Right lobe of liver (tissue), 6 donors: Measurements from ENCODE around the gene RNF150. TPM values are rescaled to one million over a fixed set of nuclear protein-coding genes. Genes with fewer than 3 reads are reported as not detected.

Source experiments
- ATAC-seq, 4 donors: fragments of 200-7000 bp; cut with Tn5 transposase; one replicate each; pipeline ENCODE4 v1.9.1; 2020; ENCODE audit warnings: mild to moderate bottlenecking in 4 of 4, moderate library complexity in 4 of 4
- DNase-seq, 3 donors: peaks; one replicate each; pipeline ENCODE4 v3.0.0-alpha.2; 2020
- H3K27ac ChIP-seq, 3 donors: fragments of 200-600 bp; one replicate each; pipeline ENCODE4 v1.8.0; 2022
- H3K27me3 ChIP-seq, 2 donors: fragments of 200-600 bp; one replicate each; pipeline ENCODE4 v1.8.0; 2022
- H3K36me3 ChIP-seq, 4 donors: fragments of 200-600 bp; sonication (generic) in 1 of 4; one replicate each; pipeline versions ENCODE4 v1.5.1 to v1.8.0; 2017 to 2022; ENCODE audit warnings: control low read depth in 1 of 4
- H3K4me1 ChIP-seq, 4 donors: fragments of 200-600 bp; sonication (generic) in 1 of 4; one replicate each; pipeline versions ENCODE4 v1.5.1 to v1.8.0; 2017 to 2022; ENCODE audit warnings: control low read depth in 1 of 4
- H3K4me3 ChIP-seq, 3 donors: fragments of 200-600 bp; one replicate each; pipeline ENCODE4 v1.8.0; 2022
- H3K9me3 ChIP-seq, 4 donors: fragments of 200-600 bp; sonication (generic) in 1 of 4; one replicate each; pipeline versions ENCODE4 v1.5.1 to v1.8.0; 2017 to 2022; ENCODE audit warnings: control low read depth in 1 of 4
- POLR2A ChIP-seq: fragments of 450-650 bp; IDR thresholded peaks from one replicate; pipeline ENCODE4 v1.6.1; 2017; ENCODE audit warnings: antibody characterized with exemption, mild to moderate bottlenecking
- WGBS: methylation state at CpG from one replicate; pipeline ENCODE4 v1.1.6; 2018; ENCODE audit warnings: low coverage, low lambda C conversion rate; ENCODE audit not compliant: insufficient coverage; ENCODE audit errors: missing lambda C conversion rate; 5-methylcytosine and 5-hydroxymethylcytosine counted together
- intact Hi-C, 2 donors: fragments of 100-400 bp; cut with DNase I; formaldehyde crosslinking; loops; one replicate each; pipeline versions ENCODE4 v1.11.2 to v1.14.1; 2022
- total RNA-seq, 6 experiments: library from RNA; depleted of rRNA in 2 of 6; stranded (reverse); fragments of >200 nt in 2 of 6; fragmentation: NEBNext Ultra II Directional in 3 of 6; extraction: Animal tissue kit (Norgen Biotek cat#: 25700) in 3 of 6; gene quantifications; one replicate each; pipeline versions ENCODE4 v1.1.0 to v1.2.4, GENCODE V29; 2016 to 2023
- TF ChIP-seq, protein P1 (sequence below), 4 donors: fragments of 200-600 bp in 3 of 4; fragments of 450-650 bp in 1 of 4; IDR thresholded peaks; one replicate each; pipeline versions ENCODE4 v1.5.1 to v1.8.0; 2016 to 2022; ENCODE audit warnings: antibody characterized with exemption in 4 of 4, mild to moderate bottlenecking in 2 of 4
- donor health status: DM: no; HTN: yes; CAD: no.
- donor health status: DM: no; HTN: no; CAD: no.
- donor health status: DM: no; HTN: no; CAD: no.
- donor health status: DM: no; HTN: yes; CAD: no.
- donor health status: DM: no; HTN: yes; CAD: no.

The RNF150 gene
- total RNA-seq, 6 experiments from 2014 or later: 1.2 to 1.8 (median 1.5) TPM

DNA sequence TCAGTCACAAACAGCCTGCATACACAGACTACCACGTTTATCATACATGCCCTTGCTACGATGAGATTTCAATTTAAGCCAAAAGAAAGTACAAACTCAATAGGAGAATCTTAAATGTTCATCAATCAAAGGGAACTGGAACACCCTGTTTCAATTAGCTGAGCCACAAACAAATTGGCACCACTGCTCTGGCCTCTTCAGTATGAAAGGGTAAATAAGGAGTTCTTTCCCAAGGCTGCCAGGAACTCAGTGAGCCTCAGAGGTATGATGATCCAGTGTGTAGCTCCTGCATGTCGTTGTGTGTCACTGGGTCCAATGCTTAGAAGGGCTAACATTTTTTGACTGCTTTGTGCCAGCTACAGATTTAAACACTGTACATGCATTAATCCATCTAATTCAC, 5.4 kb downstream of the RNF150 start:
- H3K9me3 ChIP-seq: no peaks in the 10 kb centered on the region
- 47% methylated on average over 3 of the region's 3 CpGs for WGBS
- H3K4me1 ChIP-seq: peaks cover 0 to 4% (median 0%) of the 10 kb centered on the region in 4 donors
- no peak for ATAC-seq
- TF ChIP-seq, protein P1, sequence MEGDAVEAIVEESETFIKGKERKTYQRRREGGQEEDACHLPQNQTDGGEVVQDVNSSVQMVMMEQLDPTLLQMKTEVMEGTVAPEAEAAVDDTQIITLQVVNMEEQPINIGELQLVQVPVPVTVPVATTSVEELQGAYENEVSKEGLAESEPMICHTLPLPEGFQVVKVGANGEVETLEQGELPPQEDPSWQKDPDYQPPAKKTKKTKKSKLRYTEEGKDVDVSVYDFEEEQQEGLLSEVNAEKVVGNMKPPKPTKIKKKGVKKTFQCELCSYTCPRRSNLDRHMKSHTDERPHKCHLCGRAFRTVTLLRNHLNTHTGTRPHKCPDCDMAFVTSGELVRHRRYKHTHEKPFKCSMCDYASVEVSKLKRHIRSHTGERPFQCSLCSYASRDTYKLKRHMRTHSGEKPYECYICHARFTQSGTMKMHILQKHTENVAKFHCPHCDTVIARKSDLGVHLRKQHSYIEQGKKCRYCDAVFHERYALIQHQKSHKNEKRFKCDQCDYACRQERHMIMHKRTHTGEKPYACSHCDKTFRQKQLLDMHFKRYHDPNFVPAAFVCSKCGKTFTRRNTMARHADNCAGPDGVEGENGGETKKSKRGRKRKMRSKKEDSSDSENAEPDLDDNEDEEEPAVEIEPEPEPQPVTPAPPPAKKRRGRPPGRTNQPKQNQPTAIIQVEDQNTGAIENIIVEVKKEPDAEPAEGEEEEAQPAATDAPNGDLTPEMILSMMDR (IDR thresholded peaks at IDR 0.05): no peak
- TF ChIP-seq POLR2A: no peak
- H3K4me3 ChIP-seq: no peak overlapping the region
- H3K27ac ChIP-seq: no peak overlapping the region
- H3K36me3 ChIP-seq: no peaks in the 10 kb centered on the region
- intact Hi-C loops: no loop called here
- H3K27me3 ChIP-seq: peaks cover 0 to 5% of the 10 kb centered on the region in 2 donors
- DNase-seq: no peak

DNA sequence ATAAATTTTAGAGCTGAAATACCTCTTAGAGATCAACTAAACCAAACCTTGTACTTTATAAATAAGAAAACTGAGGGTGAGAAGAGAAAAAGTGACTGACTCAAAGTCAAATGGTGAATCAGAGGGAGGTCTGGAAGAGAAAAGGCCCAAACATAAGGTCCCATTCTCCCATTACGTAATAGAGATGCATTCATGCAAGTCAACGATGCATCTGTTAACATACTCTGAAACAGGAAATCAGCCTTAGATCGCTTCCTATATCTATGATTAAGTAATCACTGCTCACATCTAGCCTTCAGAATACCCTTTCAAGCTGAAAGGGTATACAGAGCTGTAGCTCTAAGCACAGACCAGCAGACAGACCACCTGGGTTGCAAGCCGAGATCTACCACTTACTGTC, 6.5 kb downstream of the RNF150 start:
- ATAC-seq (no peak), DNase-seq (no peak)
- Histone ChIP-seq H3K9me3 (no peaks in the 10 kb centered on the region), H3K27ac (no peak overlapping the region), H3K4me1 (no peaks in the 10 kb centered on the region), H3K4me3 (no peak overlapping the region), H3K27me3 (peaks cover 0 to under 1% of the 10 kb centered on the region in 2 donors), H3K36me3 (no peaks in the 10 kb centered on the region)
- no peak for TF ChIP-seq POLR2A
- TF ChIP-seq, protein P1 (IDR thresholded peaks at IDR 0.05): no peak
- intact Hi-C loops: no loop called here
- 61% methylated on average over 4 of the region's 4 CpGs for WGBS

DNA sequence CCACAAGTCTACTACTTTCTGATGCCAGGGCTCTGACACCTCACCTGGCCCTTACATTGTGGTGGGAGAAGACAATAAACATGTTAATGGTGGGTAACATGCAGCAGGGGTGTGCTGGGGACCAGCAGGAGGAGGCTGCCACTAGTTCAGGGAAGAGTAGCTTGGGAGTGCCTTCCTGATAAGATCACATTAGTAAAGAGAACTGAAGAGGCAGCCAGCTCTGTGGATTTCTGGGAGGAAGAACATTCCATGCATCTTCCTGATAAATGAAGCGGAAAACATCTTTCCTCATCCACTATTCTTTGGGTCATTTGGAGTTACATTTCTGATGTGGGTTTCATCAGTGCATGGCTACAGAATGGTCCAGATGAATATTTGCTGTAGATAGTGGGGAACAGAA, 9.0 kb downstream of the RNF150 start:
- DNase-seq (no peak), ATAC-seq (no peak)
- Histone ChIP-seq H3K27ac (no peak overlapping the region), H3K36me3 (no peaks in the 10 kb centered on the region), H3K27me3 (no peaks in the 10 kb centered on the region), H3K4me1 (no peaks in the 10 kb centered on the region), H3K9me3 (no peaks in the 10 kb centered on the region), H3K4me3 (no peak overlapping the region)
- intact Hi-C loops: no loop called here
- WGBS: 33% methylated on average over 1 of the region's 1 CpG
- TF ChIP-seq, protein P1 (IDR thresholded peaks at IDR 0.05): no peak
- no peak for TF ChIP-seq POLR2A

DNA sequence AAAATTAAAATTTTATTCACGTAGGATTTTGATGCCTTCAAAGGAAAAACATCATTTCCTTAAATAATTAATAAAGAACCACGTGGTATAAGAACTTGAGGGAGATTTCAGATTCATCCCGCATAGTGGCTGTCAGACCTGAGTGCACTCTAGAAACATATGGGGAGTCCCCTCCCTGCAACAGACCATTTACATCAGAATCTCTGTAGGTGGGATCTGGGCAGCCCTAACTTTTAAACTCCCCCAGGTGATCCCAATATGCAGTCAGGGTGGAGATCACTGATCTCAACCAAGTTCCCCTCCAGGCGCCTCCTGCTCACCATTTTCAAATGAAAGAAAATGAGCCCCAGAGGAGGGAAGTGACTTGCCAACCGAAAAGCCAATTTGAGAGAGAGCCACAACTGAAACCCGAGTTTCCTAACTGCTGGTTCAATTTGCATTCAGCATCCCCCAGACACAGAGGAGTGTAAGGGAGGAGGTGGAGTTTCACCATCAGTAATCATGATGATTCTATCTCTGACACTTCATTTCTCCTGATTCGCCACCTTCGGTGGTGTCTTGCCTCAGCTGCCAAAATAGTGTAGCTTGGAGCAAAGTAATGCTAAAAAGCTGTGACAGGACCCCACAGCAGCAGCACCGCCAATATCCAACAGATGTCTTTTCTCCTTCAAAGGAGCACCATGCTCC, 11.4 kb downstream of the RNF150 start:
- TF ChIP-seq, protein P1 (IDR thresholded peaks at IDR 0.05): no peak
- no peak for TF ChIP-seq POLR2A
- Histone ChIP-seq H3K4me1 (no peaks in the 10 kb centered on the region), H3K4me3 (no peak overlapping the region), H3K27ac (no peak overlapping the region), H3K27me3 (no peaks in the 10 kb centered on the region), H3K36me3 (no peaks in the 10 kb centered on the region), H3K9me3 (no peaks in the 10 kb centered on the region)
- intact Hi-C loops: no loop called here
- no peak for DNase-seq
- ATAC-seq: no peak
- 38% methylated on average over 7 of the region's 9 CpGs for WGBS
